IMR-90 (cell line): Measurements from ENCODE around the gene WDFY2.

Source experiments
- BHLHE40 ChIP-seq: fragments of 150-350 bp; IDR thresholded peaks from 2 replicates; pipeline ENCODE4 v1.6.1; 2016; ENCODE audit warnings: mild to moderate bottlenecking, low read depth, low read length
- CEBPB ChIP-seq: IDR thresholded peaks from 2 replicates; pipeline ENCODE4 v1.6.1; 2012; ENCODE audit warnings: low read depth, low read length, improper control_type of control experiment
- MXI1 ChIP-seq: IDR thresholded peaks from 2 replicates; pipeline ENCODE4 v1.6.1; 2012; ENCODE audit warnings: low read depth, mild to moderate bottlenecking, low read length, moderate library complexity, borderline replicate concordance
- NFE2L2 ChIP-seq: fragments of 150-350 bp; IDR thresholded peaks from 2 replicates; pipeline ENCODE4 v1.6.1; 2016; ENCODE audit warnings: low read depth, mild to moderate bottlenecking, low read length
- POLR2A ChIP-seq: IDR thresholded peaks from 2 replicates; pipeline ENCODE4 v1.6.1; 2012; ENCODE audit warnings: mild to moderate bottlenecking, low read depth, low read length
- RCOR1 ChIP-seq: IDR thresholded peaks from 2 replicates; pipeline ENCODE4 v1.6.1; 2012; ENCODE audit warnings: mild to moderate bottlenecking, low read length, improper control_type of control experiment; ENCODE audit not compliant: insufficient replicate concordance
- TF ChIP-seq, protein P1 (sequence below): conservative IDR thresholded peaks from 2 replicates; pipeline ENCODE4 v1.5.1; 2012; ENCODE audit warnings: mild to moderate bottlenecking, low read depth, low read length, improper control_type of control experiment
- TF ChIP-seq, protein P2 (sequence below): fragments of 150-350 bp; IDR thresholded peaks from 2 replicates; pipeline ENCODE4 v1.6.1; 2017; ENCODE audit warnings: mild to moderate bottlenecking, antibody characterized with exemption, low read length, low read depth
- TF ChIP-seq, protein P3 (sequence below): fragments of 150-350 bp; IDR thresholded peaks from 2 replicates; pipeline ENCODE4 v1.6.1; 2016; ENCODE audit warnings: low read depth, mild to moderate bottlenecking, low read length, moderate library complexity, borderline replicate concordance

DNA sequence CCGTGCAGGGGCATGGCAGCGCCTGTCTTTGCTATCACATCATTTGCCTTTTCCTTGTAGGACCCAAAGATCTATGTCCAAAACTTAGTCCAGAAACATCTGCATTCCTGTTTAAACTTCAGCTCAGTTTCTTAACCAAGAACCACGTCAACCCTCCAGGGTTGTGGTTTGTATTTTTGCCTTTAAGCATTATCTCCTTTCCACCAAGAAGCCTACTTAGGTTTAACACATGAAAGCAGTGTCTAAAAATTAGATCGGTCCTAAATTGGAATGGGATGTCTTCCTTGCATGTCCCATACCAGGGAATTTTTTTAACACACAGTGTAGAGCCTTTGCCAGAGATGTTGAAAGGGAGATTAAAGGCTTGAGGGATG lies 180.9 kb downstream of the WDFY2 start:
- TF ChIP-seq POLR2A (no peak), CEBPB (no peak), MXI1 (no peak), BHLHE40 (no peak), RCOR1 (no peak), NFE2L2 (no peak)
- TF ChIP-seq, protein P1, sequence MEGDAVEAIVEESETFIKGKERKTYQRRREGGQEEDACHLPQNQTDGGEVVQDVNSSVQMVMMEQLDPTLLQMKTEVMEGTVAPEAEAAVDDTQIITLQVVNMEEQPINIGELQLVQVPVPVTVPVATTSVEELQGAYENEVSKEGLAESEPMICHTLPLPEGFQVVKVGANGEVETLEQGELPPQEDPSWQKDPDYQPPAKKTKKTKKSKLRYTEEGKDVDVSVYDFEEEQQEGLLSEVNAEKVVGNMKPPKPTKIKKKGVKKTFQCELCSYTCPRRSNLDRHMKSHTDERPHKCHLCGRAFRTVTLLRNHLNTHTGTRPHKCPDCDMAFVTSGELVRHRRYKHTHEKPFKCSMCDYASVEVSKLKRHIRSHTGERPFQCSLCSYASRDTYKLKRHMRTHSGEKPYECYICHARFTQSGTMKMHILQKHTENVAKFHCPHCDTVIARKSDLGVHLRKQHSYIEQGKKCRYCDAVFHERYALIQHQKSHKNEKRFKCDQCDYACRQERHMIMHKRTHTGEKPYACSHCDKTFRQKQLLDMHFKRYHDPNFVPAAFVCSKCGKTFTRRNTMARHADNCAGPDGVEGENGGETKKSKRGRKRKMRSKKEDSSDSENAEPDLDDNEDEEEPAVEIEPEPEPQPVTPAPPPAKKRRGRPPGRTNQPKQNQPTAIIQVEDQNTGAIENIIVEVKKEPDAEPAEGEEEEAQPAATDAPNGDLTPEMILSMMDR = no peak
- TF ChIP-seq, protein P2, sequence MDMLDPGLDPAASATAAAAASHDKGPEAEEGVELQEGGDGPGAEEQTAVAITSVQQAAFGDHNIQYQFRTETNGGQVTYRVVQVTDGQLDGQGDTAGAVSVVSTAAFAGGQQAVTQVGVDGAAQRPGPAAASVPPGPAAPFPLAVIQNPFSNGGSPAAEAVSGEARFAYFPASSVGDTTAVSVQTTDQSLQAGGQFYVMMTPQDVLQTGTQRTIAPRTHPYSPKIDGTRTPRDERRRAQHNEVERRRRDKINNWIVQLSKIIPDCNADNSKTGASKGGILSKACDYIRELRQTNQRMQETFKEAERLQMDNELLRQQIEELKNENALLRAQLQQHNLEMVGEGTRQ = no peak
- TF ChIP-seq, protein P3, sequence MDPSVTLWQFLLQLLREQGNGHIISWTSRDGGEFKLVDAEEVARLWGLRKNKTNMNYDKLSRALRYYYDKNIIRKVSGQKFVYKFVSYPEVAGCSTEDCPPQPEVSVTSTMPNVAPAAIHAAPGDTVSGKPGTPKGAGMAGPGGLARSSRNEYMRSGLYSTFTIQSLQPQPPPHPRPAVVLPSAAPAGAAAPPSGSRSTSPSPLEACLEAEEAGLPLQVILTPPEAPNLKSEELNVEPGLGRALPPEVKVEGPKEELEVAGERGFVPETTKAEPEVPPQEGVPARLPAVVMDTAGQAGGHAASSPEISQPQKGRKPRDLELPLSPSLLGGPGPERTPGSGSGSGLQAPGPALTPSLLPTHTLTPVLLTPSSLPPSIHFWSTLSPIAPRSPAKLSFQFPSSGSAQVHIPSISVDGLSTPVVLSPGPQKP = no peak
